AG10803 (cell line): Measurements from ENCODE around the gene DRC1.

Source experiments
- DNase-seq: peaks from one replicate; pipeline ENCODE4 v3.0.0; 2010; ENCODE audit warnings: low read depth
- H3K4me3 ChIP-seq: 2 replicates; pipeline ENCODE4 v1.5.1; 2011; ENCODE audit warnings: mild to moderate bottlenecking, low read length, control low read depth
- CTCF ChIP-seq: conservative IDR thresholded peaks from 2 replicates; pipeline ENCODE4 v1.5.1; 2011; ENCODE audit warnings: mild to moderate bottlenecking, low read length, control low read depth, inconsistent platforms

The DRC1 gene

GRCh38 chr2:26442707-26443106 lies 41.0 kb downstream of the DRC1 start:
- no peak overlapping the region for H3K4me3 ChIP-seq
- TF ChIP-seq CTCF = no peak
- no peak for DNase-seq

GRCh38 chr2:26444236-26444635 lies 42.5 kb downstream of the DRC1 start:
- DNase-seq = no peak
- no peak overlapping the region for H3K4me3 ChIP-seq
- TF ChIP-seq CTCF = no peak

- TF ChIP-seq CTCF = no peak
- no peak overlapping the region for H3K4me3 ChIP-seq
- no peak for DNase-seq
Measured at GRCh38 chr2:26448651-26449050, 46.9 kb downstream of the DRC1 start.

GRCh38 chr2:26449278-26450030 lies 47.7 kb downstream of the DRC1 start:
- H3K4me3 ChIP-seq = no peak overlapping the region
- no peak for TF ChIP-seq CTCF
- DNase-seq = no peak

GRCh38 chr2:26450031-26450635 lies 48.4 kb downstream of the DRC1 start:
- no peak for TF ChIP-seq CTCF
- no peak for DNase-seq
- no peak overlapping the region for H3K4me3 ChIP-seq

GRCh38 chr2:26451700-26452099 lies 50.0 kb downstream of the DRC1 start:
- no peak for TF ChIP-seq CTCF
- no peak for DNase-seq
- no peak overlapping the region for H3K4me3 ChIP-seq
